ENCODE measurements around the gene ZNF23. TPM values are rescaled to one million over a fixed set of nuclear protein-coding genes. Genes with fewer than 3 reads are reported as not detected.

Gene ZNF23
- total RNA-seq, 2 experiments from 2014 or later: 10.4 to 11.1 TPM

DNA sequence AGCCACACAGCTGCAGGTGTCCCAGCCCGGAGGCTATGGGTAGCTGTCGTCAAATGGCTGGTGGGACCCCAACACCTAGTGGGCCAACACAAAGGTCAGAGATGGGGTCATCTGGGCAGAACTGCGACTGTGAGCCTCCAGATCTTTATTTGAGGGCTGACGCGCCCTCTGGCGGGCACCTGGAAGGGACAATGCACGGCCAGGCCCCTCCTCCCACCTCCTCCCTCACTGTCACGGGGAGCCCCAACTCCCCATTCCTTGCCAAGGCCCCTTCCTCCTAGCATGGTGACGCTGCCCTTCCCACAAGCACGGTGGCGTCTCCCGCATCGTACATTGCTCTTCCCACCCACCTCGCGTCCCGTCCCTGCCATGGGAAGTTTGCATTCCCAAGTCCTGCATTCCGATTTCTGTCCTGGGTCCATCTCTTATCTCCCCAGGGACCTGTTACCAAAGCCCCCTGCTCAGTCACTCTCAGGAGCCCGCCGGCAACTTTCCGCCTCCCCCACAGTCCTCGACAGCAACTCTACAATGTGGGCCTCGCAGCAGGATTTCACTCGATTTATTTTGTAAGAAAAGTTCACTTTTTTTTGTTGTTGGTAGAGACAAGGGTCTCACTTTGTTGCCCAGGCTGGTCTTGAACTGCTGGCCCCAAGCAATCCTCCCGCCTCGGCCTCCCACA, 21.2 kb downstream of the ZNF23 start:
- Mint-ChIP-seq H3K4me1 (ENCODE audit: low read depth) (no peaks in the 10 kb centered on the region), H3K27me3 (peaks cover 13% of the 10 kb centered on the region), H3K36me3 (ENCODE audit: low read depth) (peaks cover 2% of the 10 kb centered on the region), H3K9me3 (peaks cover 15% of the 10 kb centered on the region), H3K27ac (no peak overlapping the region), H3K4me3 (no peak overlapping the region)
- POLR2A ChIA-PET: interaction anchor here (1.2 to 1.5 kb wide), 2 partner anchors 13 to 187 kb away, joined by 3 read pairs; no protein-coding TSS in a partner anchor
- intact Hi-C loops (cut with micrococcal nuclease): no loop called here
- ATAC-seq: no peak
- peak; percentile 52 for DNase-seq
- TF ChIP-seq, protein P1, sequence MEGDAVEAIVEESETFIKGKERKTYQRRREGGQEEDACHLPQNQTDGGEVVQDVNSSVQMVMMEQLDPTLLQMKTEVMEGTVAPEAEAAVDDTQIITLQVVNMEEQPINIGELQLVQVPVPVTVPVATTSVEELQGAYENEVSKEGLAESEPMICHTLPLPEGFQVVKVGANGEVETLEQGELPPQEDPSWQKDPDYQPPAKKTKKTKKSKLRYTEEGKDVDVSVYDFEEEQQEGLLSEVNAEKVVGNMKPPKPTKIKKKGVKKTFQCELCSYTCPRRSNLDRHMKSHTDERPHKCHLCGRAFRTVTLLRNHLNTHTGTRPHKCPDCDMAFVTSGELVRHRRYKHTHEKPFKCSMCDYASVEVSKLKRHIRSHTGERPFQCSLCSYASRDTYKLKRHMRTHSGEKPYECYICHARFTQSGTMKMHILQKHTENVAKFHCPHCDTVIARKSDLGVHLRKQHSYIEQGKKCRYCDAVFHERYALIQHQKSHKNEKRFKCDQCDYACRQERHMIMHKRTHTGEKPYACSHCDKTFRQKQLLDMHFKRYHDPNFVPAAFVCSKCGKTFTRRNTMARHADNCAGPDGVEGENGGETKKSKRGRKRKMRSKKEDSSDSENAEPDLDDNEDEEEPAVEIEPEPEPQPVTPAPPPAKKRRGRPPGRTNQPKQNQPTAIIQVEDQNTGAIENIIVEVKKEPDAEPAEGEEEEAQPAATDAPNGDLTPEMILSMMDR (IDR thresholded peaks at IDR 0.05): no peak
- CTCF ChIA-PET: interaction anchor here (0.7 to 2.8 kb wide), 10 partner anchors 9 to 169 kb away, joined by 3 to 12 read pairs (median 3); no protein-coding TSS in a partner anchor

DNA sequence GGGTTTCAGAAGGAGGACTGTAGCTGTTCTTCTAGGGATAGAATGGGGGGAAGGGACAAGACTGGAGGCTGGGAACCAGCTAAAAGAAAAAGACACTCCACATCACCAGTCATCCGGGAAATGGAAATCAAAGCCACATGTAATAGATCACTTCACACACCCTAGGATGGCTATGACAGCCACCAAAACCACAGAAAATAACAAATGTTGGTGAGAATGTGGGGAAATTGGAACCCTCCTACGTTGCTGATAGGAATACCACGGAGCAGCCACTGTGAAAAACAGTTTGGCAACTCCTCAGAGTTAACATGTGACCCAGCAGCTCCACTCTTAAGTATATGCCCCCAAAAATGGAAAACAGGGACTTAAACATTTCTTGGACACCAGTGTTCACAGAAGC, 22.5 kb downstream of the ZNF23 start:
- Mint-ChIP-seq H3K4me3 (no peak overlapping the region), H3K27me3 (peaks cover 13% of the 10 kb centered on the region), H3K4me1 (ENCODE audit: low read depth) (no peaks in the 10 kb centered on the region), H3K27ac (no peak overlapping the region), H3K36me3 (ENCODE audit: low read depth) (peaks cover 1% of the 10 kb centered on the region), H3K9me3 (peaks cover 8% of the 10 kb centered on the region)
- TF ChIP-seq, protein P1 (IDR thresholded peaks at IDR 0.05): no peak
- ChIA-PET POLR2A (interaction anchor here (0.8 to 1.5 kb wide), 3 partner anchors 9 to 188 kb away, joined by 3 read pairs; no protein-coding TSS in a partner anchor), CTCF (interaction anchor here (0.9 to 2.8 kb wide), 9 partner anchors 12 to 170 kb away, joined by 3 to 12 read pairs (median 3); no protein-coding TSS in a partner anchor)
- DNase-seq (no peak), ATAC-seq (no peak)
- intact Hi-C loops (cut with micrococcal nuclease): no loop called here

DNA sequence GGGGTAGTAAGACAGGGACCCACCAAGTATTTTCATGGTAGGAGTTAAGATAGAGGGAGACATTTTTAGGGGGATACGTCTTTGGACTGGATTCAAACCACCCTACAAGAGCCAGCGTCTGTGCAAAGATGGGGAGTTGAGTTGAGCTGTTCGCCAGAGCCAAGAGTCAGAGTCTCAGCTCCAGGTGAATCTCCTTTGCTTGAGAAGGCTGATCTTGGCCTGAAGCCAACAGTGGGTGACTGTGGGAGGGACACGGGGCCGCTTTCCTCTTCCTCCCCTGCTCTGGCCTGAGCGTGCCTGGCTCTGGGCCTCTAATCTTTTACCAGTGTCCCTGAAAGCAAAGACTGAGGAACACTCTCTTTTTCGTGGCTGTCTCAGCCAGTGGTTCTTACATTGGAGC, 25.6 kb downstream of the ZNF23 start:
- TF ChIP-seq, protein P1 (IDR thresholded peaks at IDR 0.05): no peak
- intact Hi-C loops (cut with micrococcal nuclease): no loop called here
- ATAC-seq (no peak), DNase-seq (no peak)
- Mint-ChIP-seq H3K4me1 (ENCODE audit: low read depth) (no peaks in the 10 kb centered on the region), H3K36me3 (ENCODE audit: low read depth) (no peaks in the 10 kb centered on the region), H3K27ac (no peak overlapping the region), H3K4me3 (no peak overlapping the region), H3K9me3 (no peaks in the 10 kb centered on the region), H3K27me3 (peaks cover 13% of the 10 kb centered on the region)
- POLR2A ChIA-PET: no interaction called here
- CTCF ChIA-PET: no interaction called here

DNA sequence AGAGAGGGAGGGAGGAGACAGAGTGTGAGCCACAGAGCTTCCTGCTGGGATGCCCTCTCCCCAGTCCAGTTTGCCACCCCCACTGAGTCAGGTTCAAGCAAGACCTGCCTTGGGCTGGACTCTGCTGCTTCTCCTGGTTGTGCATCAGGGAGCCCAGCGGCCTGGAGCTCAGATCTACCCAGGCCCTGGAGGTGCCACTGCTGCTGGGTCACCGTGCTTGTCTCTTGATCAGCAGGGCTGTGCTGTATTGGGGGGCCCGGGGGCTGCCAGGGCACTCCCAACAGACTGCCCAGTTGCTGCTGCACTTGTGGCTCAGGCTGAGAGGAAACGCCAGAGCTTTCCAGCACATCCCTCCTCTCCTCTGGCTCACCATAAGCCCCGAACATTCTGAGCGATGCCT, 29.1 kb downstream of the ZNF23 start:
- H3K27ac Mint-ChIP-seq: no peak overlapping the region
- ATAC-seq: no peak
- no peaks in the 10 kb centered on the region for H3K36me3 Mint-ChIP-seq (ENCODE audit: low read depth)
- peaks cover 2% of the 10 kb centered on the region for H3K9me3 Mint-ChIP-seq
- H3K4me1 Mint-ChIP-seq (ENCODE audit: low read depth): no peaks in the 10 kb centered on the region
- intact Hi-C loops (cut with micrococcal nuclease): no loop called here
- DNase-seq: no peak
- POLR2A ChIA-PET: no interaction called here
- H3K27me3 Mint-ChIP-seq: peaks cover 8% of the 10 kb centered on the region
- TF ChIP-seq, protein P1 (IDR thresholded peaks at IDR 0.05): no peak
- H3K4me3 Mint-ChIP-seq: no peak overlapping the region
- CTCF ChIA-PET: interaction anchor here (0.9 to 3.4 kb wide), 3 partner anchors 10 to 67 kb away, joined by 4 to 22 read pairs (median 4); no protein-coding TSS in a partner anchor

DNA sequence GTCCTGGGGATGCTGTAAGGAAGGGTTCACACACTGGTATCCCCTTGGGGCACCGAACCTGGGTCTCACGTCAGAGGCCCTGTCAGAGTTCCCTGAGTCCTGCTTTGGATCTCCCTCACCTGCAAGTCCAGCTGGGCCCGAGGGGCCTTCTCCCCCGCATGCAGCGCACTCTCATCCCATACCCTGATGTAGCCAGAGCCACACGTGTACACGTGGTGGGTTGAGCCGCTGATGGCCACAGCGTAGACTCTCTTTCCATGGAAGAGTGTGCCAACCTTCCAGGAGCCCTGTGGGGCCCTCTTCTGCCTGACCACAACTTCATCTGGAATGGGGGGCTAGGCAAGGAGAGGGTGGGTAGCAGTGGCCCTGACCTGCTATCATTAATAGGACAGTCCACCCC, 30.1 kb downstream of the ZNF23 start:
- H3K9me3 Mint-ChIP-seq: peaks cover 2% of the 10 kb centered on the region
- no peak for DNase-seq
- intact Hi-C loops (cut with micrococcal nuclease): no loop called here
- TF ChIP-seq, protein P1 (IDR thresholded peaks at IDR 0.05): no peak
- no peak for ATAC-seq
- peaks cover under 1% of the 10 kb centered on the region for H3K4me1 Mint-ChIP-seq (ENCODE audit: low read depth)
- H3K4me3 Mint-ChIP-seq: no peak overlapping the region
- no peaks in the 10 kb centered on the region for H3K36me3 Mint-ChIP-seq (ENCODE audit: low read depth)
- peaks cover 7% of the 10 kb centered on the region for H3K27me3 Mint-ChIP-seq
- no peak overlapping the region for H3K27ac Mint-ChIP-seq
- ChIA-PET CTCF (interaction anchor here (0.9 to 3.4 kb wide), 4 partner anchors 8 to 68 kb away, joined by 3 to 22 read pairs (median 4); no protein-coding TSS in a partner anchor), POLR2A (no interaction called here)

All from activated CD8-positive, alpha-beta T cell treated with anti-CD3 and anti-CD28 coated beads for 36 hours (primary cell).